IPS-18c (cell line): ENCODE measurements around the gene GHR.
"Not testable (repeated sequence)": the region's sequence is repeated elsewhere in the genome, so short reads cannot be mapped to it uniquely, and the experiment has no call there.

ENCODE experiments used
- H3K4me3 ChIP-seq: 2 replicates; pipeline ENCODE4 v1.7.0; 2013; ENCODE audit warnings: low read depth, mild to moderate bottlenecking, low read length, moderate library complexity; ENCODE audit not compliant: insufficient read depth
- H3K9me3 ChIP-seq: one replicate; pipeline ENCODE4 v1.6.1; 2013; ENCODE audit warnings: mild to moderate bottlenecking, low read length, moderate library complexity; ENCODE audit not compliant: control insufficient read depth, insufficient read depth

GHR gene

DNA sequence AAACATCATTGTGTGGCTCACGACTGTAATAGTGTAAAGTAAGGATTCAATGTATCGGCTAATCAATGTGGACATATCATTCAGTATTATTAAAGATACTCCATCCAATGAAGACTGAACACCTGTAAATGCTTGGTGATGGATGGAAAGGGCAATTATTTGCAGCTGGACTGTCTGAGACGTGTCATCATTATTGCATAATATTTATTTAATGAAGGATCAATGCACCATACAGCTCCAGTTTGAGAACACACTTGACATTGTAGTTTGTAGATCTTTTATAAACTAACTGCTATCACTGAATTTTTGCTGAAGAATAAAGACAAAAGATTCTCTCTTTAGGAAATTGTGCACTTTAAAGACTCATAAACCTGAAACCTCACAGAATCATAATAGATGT is 215.7 kb downstream of the GHR start:
- Histone ChIP-seq H3K4me3 (no peak overlapping the region), H3K9me3 (no peaks in the 10 kb centered on the region)

- no peak overlapping the region for H3K4me3 ChIP-seq
Measured at GRCh38 chr5:42640835-42641234, 217.6 kb downstream of the GHR start.

GRCh38 chr5:42641336-42642005 is 218.2 kb downstream of the GHR start:
- no peak overlapping the region for H3K4me3 ChIP-seq

More at GRCh38 chr5:42640835-42641234, 217.6 kb downstream of the GHR start:
- H3K9me3 ChIP-seq, result no peaks in the 10 kb centered on the region

DNA sequence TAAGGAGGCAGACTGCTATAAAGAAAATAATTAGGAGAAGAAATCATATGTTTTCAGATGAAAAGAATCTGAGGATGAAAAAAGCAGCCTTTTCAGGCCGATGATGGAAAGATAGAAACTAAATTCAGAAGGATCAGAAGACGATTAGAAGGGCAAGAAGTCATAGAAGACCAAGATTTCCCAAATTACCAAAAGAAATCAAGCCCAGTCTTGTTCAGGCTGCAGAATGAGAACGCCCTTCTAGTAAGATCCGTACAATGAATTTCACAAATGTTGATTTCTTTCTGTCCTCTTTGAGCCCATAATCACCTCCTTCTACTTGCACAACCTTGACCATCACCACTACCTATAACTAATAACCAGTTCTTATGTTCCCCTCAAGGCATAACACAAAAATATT is 218.8 kb downstream of the GHR start:
- no peak overlapping the region for H3K4me3 ChIP-seq

More at GRCh38 chr5:42641336-42642005, 218.2 kb downstream of the GHR start:
- H3K9me3 ChIP-seq, result no peaks in the 10 kb centered on the region

GRCh38 chr5:42643360-42643759 is 220.1 kb downstream of the GHR start:
- no peak overlapping the region for H3K4me3 ChIP-seq
- H3K9me3 ChIP-seq, result no peaks in the 10 kb centered on the region

More for the DNA sequence above, 218.8 kb downstream of the GHR start:
- no peaks in the 10 kb centered on the region for H3K9me3 ChIP-seq

DNA sequence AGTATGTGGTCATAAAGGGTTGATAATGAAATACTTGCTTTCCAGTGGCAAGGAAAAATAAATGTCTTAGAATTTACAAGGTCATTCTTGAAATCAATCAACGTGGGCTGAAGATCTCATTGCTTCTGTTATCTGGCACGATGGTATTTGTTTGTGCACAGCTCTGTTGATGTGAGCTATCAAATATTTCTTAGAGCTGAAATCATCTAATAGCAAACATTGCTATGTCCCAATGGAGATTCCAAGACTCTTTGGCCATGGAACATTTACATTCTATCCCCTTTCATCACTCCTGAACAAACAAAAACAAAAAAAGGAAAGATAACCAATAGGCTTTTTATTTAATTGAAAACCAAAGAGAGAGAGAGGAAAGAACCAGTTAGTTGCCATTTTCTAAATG is 221.9 kb downstream of the GHR start:
- no peaks in the 10 kb centered on the region for H3K9me3 ChIP-seq
- H3K4me3 ChIP-seq, result no peak overlapping the region

DNA sequence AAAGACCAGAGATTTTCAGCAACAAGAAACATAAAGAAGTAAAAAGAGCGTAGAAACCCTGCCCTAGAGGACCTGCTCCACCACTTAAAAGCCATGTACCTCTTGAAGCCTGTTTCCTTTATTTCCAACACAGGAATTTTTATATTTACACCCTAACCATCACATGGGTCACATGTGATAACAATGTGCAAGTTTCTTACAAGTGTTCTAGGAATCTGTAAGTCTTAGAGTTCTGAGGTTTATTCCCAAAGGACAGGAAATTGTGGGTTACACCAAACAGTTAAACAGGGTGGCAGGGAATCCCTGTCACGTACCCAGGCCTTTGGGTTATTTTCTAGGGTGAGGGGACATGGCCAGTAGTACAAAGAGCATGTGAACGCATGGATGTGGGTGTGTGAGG is 224.8 kb downstream of the GHR start:
- H3K9me3 ChIP-seq, result no peaks in the 10 kb centered on the region
- H3K4me3 ChIP-seq, result no peak overlapping the region

DNA sequence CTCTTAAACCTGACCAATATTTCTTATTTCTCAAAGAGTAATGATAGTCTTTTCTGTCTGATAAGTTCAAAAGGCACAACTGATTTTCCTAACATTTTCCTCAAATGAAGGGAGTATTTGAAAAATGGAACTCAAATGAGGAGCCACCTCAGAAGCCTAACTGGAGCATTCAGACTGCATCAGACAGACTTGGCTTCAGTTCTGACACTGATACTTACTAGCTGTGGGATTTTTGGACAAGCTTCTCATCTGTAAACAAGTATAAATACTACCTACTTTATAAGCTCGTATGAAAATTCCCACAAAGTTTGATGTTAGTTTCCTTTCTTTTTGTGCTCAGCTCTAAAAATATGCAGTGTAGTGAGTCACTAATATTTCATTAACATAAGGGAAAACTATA is 225.7 kb downstream of the GHR start:
- no peak overlapping the region for H3K4me3 ChIP-seq
- H3K9me3 ChIP-seq, result no peaks in the 10 kb centered on the region

GRCh38 chr5:42650084-42650483 is 226.8 kb downstream of the GHR start:
- no peaks in the 10 kb centered on the region for H3K9me3 ChIP-seq
- H3K4me3 ChIP-seq, result no peak overlapping the region

- H3K9me3 ChIP-seq, result no peaks in the 10 kb centered on the region
- no peak overlapping the region for H3K4me3 ChIP-seq
Measured at GRCh38 chr5:42653705-42654104, 230.5 kb downstream of the GHR start.

- no peak overlapping the region for H3K4me3 ChIP-seq
Measured at GRCh38 chr5:42654645-42655044, 231.4 kb downstream of the GHR start.

DNA sequence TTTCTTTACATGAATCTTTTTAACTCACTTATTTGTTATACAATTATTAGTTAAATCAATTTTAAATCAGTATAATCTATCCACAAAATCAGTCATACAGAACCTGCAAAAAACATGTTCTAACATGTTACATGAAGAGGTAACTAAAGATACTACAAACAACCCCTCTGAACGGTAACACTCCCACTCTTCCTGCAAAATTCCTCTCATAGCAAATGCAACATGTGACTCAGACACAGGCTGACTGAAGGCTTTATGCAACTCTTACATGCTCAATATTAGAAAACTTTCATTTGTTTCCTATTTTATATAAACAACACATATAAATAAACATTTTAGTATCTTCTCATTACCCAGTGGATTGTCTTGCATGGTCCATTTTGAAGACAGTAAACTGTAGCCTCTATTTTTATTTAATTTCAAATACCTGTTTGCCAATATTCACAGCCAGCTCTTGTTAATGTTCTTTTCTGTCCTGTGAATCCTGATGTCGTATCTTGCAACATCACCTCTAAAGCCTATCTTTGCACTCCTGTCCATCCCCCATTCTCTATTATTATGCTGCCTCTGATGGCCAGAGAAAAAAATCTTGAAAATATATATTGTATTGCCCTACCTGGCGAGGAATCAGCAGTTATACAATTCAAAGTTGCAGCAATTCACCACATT is 232.9 kb downstream of the GHR start:
- Histone ChIP-seq H3K4me3 (no peak overlapping the region), H3K9me3 (peaks cover 2% of the 10 kb centered on the region)

More at GRCh38 chr5:42654645-42655044, 231.4 kb downstream of the GHR start:
- no peaks in the 10 kb centered on the region for H3K9me3 ChIP-seq

DNA sequence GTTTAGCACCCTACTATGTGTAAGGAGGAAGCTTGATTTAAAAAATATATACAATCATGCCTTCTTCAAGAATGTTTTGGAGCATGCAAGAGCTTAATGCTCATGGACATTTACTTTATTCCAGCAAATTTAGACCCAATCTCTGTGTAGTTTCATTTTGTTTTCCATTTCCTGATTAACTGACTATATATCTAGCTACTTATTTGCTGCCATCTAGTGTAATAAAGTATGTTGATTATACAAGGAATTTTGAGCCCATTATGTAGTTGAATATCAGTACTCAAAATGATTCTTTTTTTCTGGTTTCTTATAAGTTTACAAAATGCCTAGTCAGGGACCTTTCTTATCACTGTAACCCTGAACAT is 233.4 kb downstream of the GHR start:
- Histone ChIP-seq H3K9me3 (peaks cover 2% of the 10 kb centered on the region), H3K4me3 (no peak overlapping the region)

DNA sequence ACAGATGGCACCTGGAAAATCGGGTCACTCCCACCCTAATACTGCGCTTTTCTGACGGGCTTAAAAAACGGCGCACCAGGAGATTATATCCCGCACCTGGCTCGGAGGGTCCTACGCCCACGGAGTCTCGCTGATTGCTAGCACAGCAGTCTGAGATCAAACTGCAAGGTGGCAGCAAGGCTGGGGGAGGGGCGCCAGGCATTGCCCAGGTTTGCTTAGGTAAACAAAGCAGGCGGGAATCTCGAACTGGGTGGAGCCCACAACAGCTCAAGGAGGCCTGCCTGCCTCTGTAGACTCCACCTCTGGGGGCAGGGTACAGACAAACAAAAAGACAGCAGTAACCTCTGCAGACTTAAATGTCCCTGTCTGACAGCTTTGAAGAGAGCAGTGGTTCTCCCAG is 236.6 kb downstream of the GHR start:
- not testable (repeated sequence) for H3K4me3 ChIP-seq, H3K9me3 ChIP-seq

- no peak overlapping the region for H3K4me3 ChIP-seq
- H3K9me3 ChIP-seq, result no peaks in the 10 kb centered on the region
Measured at GRCh38 chr5:42665857-42666256, 242.6 kb downstream of the GHR start.

- no peaks in the 10 kb centered on the region for H3K9me3 ChIP-seq
- H3K4me3 ChIP-seq, result no peak overlapping the region
Measured at GRCh38 chr5:42666869-42667268, 243.6 kb downstream of the GHR start.

DNA sequence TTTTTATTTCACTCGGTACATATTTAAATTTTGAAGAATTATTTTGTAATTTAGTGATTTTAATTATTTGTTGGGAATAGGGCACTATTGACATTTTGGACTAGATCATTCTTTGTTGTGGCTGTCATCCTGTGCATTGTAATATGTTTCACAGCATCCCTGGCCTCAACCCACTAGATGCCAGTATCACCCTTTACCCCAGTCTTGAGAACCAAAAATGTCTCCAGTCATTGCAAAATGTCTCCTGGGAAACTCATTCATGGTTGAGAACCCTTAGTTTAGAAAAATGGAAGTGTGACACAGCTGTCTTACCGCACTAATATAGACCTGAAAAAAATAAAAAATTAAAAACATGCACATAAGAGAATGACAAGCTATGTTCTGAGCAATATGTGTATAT is 245.0 kb downstream of the GHR start:
- no peaks in the 10 kb centered on the region for H3K9me3 ChIP-seq
- no peak overlapping the region for H3K4me3 ChIP-seq

DNA sequence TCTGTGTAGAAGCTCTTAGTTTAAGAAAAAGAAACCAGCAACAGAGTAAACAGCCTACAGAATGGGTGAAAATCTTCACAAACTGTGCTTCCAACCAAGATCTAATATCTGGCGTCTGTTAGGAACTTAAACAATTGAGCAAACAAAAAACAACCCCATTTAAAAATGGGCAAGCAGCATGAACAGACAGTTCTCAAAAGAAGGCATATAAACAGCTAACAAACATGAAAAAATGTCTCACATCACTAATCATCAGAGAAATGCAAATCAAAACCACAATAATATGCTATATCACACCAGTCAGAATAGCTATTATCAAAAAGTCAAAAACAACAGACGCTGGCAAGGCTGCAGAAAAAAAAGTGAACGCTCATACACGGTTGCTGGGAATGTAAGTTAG is 249.7 kb downstream of the GHR start:
- Histone ChIP-seq H3K9me3 (no peaks in the 10 kb centered on the region), H3K4me3 (no peak overlapping the region)

DNA sequence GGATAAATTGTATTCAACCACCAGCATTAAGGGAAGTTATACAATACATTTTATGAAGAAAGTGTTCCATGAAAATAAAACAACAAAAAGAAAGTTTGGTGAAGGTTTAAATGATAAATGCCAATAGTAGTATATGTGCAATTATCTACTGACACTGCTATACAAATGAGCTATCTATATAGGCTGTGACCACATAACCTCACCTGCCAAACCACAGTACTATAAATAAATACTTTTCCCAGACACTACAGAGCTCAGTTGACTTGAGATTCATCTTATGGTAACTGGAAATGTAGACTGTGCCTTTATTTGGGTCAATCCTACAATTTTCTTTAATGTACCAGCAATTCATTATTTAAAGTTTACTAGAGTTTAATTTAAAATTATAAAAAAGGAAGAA is 252.4 kb downstream of the GHR start:
- H3K9me3 ChIP-seq, result no peaks in the 10 kb centered on the region
- no peak overlapping the region for H3K4me3 ChIP-seq
